CD4-positive, alpha-beta T cell (primary cell): ENCODE results near the gene KLLN. TPM values are rescaled to one million over a fixed set of nuclear protein-coding genes. Genes with fewer than 3 reads are reported as not detected.

ENCODE experiments used
- ATAC-seq: fragments of 200-7000 bp; cut with Tn5 transposase; one replicate; pipeline ENCODE4 v1.10.0; 2022; ENCODE audit warnings: mild to moderate bottlenecking; ENCODE audit not compliant: poor library complexity
- CTCF ChIA-PET: fragments of 350-600 bp; sonication (Branson Sonifier 250); formaldehyde crosslinking; loops from one replicate; lab custom pipeline; 2021; ENCODE audit warnings: antibody characterized with exemption, inconsistent platforms; lab: Charles Lee
- POLR2A ChIA-PET: fragments of 350-600 bp; sonication (Branson Sonifier 250); formaldehyde crosslinking; loops from one replicate; lab custom pipeline; 2021; ENCODE audit warnings: antibody characterized with exemption, inconsistent platforms; lab: Charles Lee
- DNase-seq, 14 experiments: peaks; one replicate each; pipeline ENCODE4 v3.0.0-alpha.2; 2013 to 2020; ENCODE audit warnings: mixed read lengths in 2 of 14
- H3K27ac ChIP-seq, 2 donors: one replicate each; pipeline versions ENCODE4 v1.5.1 to v1.7.0; 2013; ENCODE audit warnings: low read length in 2 of 2, low read depth in 1 of 2, mild to moderate bottlenecking in 1 of 2
- H3K27me3 ChIP-seq, 2 experiments: 1 replicate in 1 of 2; 2 replicates in 1 of 2; pipeline versions ENCODE4 v1.6.1 to v1.7.0; 2013; ENCODE audit warnings: low read length in 2 of 2, control low read depth in 1 of 2, mild to moderate bottlenecking in 1 of 2, moderate library complexity in 1 of 2; ENCODE audit not compliant: insufficient read depth in 2 of 2, control insufficient read depth in 1 of 2
- H3K36me3 ChIP-seq: one replicate; pipeline ENCODE4 v1.6.1; 2013; ENCODE audit warnings: low read length, control low read depth; ENCODE audit not compliant: insufficient read depth
- H3K4me1 ChIP-seq: one replicate; pipeline ENCODE4 v1.6.1; 2013; ENCODE audit warnings: low read length, control low read depth; ENCODE audit not compliant: insufficient read depth
- H3K4me3 ChIP-seq: one replicate; pipeline ENCODE4 v1.5.1; 2013; ENCODE audit warnings: mild to moderate bottlenecking, low read length, moderate library complexity
- H3K9me3 ChIP-seq, 2 experiments: 1 replicate in 1 of 2; 2 replicates in 1 of 2; pipeline versions ENCODE4 v1.6.1 to v1.7.0; 2013; ENCODE audit warnings: low read length in 2 of 2, mild to moderate bottlenecking in 2 of 2, control low read depth in 1 of 2, moderate library complexity in 1 of 2; ENCODE audit not compliant: control insufficient read depth in 1 of 2, insufficient read depth in 1 of 2
- H3K27ac Mint-ChIP-seq: one replicate; pipeline ENCODE4 v1.8.0; 2020; ENCODE audit warnings: mixed read lengths
- H3K27me3 Mint-ChIP-seq: one replicate; pipeline ENCODE4 v1.8.0; 2021; ENCODE audit warnings: mixed read lengths
- H3K36me3 Mint-ChIP-seq: one replicate; pipeline ENCODE4 v1.8.0; 2021; ENCODE audit warnings: low read depth, mixed read lengths
- H3K4me1 Mint-ChIP-seq: one replicate; pipeline ENCODE4 v1.8.0; 2021; ENCODE audit warnings: low read depth, mixed read lengths
- H3K4me3 Mint-ChIP-seq: one replicate; pipeline ENCODE4 v1.8.0; 2020; ENCODE audit warnings: mild to moderate bottlenecking, mixed read lengths
- H3K9me3 Mint-ChIP-seq: one replicate; pipeline ENCODE4 v1.8.0; 2020; ENCODE audit warnings: mixed read lengths
- CTCF ChIP-seq: fragments of 200-600 bp; IDR thresholded peaks from one replicate; pipeline ENCODE4 v1.8.0; 2022; ENCODE audit warnings: antibody characterized with exemption, mild to moderate bottlenecking
- intact Hi-C, 2 experiments: fragments of 100-400 bp; cut with DNase I in 1 of 2; cut with micrococcal nuclease in 1 of 2; formaldehyde crosslinking; loops; one replicate each; pipeline versions ENCODE4 v1.15.1 to v1.9.0; 2023 to 2025; cut with DNase I, micrococcal nuclease
- total RNA-seq, 174 experiments: library from RNA in 2 of 174; stranded (reverse) in 2 of 174; gene quantifications; one replicate each; pipeline ENCODE4 v1.2.3 and lab custom pipeline; 2021 to 2026

The KLLN gene
- total RNA-seq, 2 experiments from 2014 or later, result 0.33 to 0.36 TPM

DNA sequence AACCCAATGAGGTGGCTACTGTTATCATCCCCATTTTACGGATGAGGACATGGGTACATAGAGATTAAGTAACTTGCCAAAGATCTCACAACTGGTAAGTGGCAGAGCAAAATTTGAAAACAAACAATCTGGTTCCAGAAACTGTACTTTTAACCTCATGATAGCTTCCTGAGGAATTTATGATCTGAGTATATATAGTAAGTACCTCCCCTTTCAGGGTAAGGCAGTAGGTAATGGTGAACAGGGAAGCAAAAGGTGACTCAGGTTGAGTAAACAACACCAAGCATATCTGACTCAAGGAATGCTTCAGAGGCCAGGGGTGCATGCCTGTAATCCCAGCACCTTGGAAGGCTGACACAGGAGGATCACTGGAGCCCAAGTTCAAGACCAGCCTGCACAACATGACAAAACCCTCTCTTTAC is 21.1 kb downstream of the KLLN start:
- no peak for DNase-seq
- CTCF ChIA-PET, result no interaction called here
- Mint-ChIP-seq H3K4me1 (no peaks in the 10 kb centered on the region), H3K27ac (no peak overlapping the region), H3K36me3 (no peaks in the 10 kb centered on the region), H3K4me3 (no peak overlapping the region), H3K9me3 (no peaks in the 10 kb centered on the region), H3K27me3 (no peaks in the 10 kb centered on the region)
- ATAC-seq, result no peak
- no peak overlapping the region for H3K4me3 ChIP-seq
- no peaks in the 10 kb centered on the region for H3K27me3 ChIP-seq
- POLR2A ChIA-PET, result no interaction called here
- intact Hi-C loops, result no loop called here
- no peak for TF ChIP-seq CTCF
- H3K27ac ChIP-seq, result no peak overlapping the region
- no peaks in the 10 kb centered on the region for H3K9me3 ChIP-seq
- H3K36me3 ChIP-seq, result no peaks in the 10 kb centered on the region
- no peaks in the 10 kb centered on the region for H3K4me1 ChIP-seq

DNA sequence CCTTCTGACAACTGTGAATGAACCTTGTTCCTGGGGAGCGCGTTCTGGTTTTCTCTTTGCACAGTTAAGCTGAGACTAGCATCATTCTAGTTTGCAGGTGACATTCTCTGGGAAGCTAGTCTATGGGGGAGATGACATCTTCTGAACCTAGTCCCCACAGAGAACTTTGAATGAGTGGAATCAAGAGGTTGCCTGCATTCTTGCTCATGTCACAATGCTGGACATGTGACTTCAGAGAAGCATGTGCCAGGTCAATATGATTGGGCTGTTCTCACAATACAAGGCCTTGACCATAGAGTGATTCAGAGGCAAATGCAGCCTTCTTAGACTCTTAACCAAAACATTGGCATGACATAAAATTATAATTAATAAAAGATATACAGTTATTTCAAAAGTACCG is 22.1 kb downstream of the KLLN start:
- POLR2A ChIA-PET, result no interaction called here
- H3K4me3 ChIP-seq, result no peak overlapping the region

GRCh38 chr10:87838650-87839049 is 24.7 kb downstream of the KLLN start:
- Histone ChIP-seq H3K9me3 (no peaks in the 10 kb centered on the region), H3K27ac (no peak overlapping the region), H3K27me3 (no peaks in the 10 kb centered on the region), H3K36me3 (no peaks in the 10 kb centered on the region), H3K4me1 (no peaks in the 10 kb centered on the region), H3K4me3 (no peak overlapping the region)
- Mint-ChIP-seq H3K4me3 (no peak overlapping the region), H3K4me1 (no peaks in the 10 kb centered on the region), H3K36me3 (no peaks in the 10 kb centered on the region), H3K9me3 (no peaks in the 10 kb centered on the region), H3K27ac (no peak overlapping the region), H3K27me3 (no peaks in the 10 kb centered on the region)
- ATAC-seq, result no peak
- DNase-seq, result no peak
- intact Hi-C loops, result no loop called here
- no peak for TF ChIP-seq CTCF
- ChIA-PET POLR2A (interaction anchor here (1.2 kb wide), 1 partner anchor 21 kb away, joined by 3 read pairs; the partner anchor contains the start of gene ATAD1), CTCF (interaction anchor here (0.6 kb wide), 3 partner anchors 599 to 1183 kb away, joined by 4 to 5 read pairs (median 5); no protein-coding TSS in a partner anchor)

More for the DNA sequence above, 22.1 kb downstream of the KLLN start:
- Histone ChIP-seq H3K36me3 (no peaks in the 10 kb centered on the region), H3K27me3 (no peaks in the 10 kb centered on the region), H3K27ac (no peak overlapping the region), H3K9me3 (no peaks in the 10 kb centered on the region), H3K4me1 (no peaks in the 10 kb centered on the region)
- Mint-ChIP-seq H3K4me3 (no peak overlapping the region), H3K27me3 (no peaks in the 10 kb centered on the region), H3K27ac (no peak overlapping the region), H3K9me3 (no peaks in the 10 kb centered on the region), H3K4me1 (no peaks in the 10 kb centered on the region), H3K36me3 (no peaks in the 10 kb centered on the region)
- CTCF ChIA-PET, result no interaction called here
- no peak for TF ChIP-seq CTCF
- ATAC-seq, result no peak
- intact Hi-C loops, result no loop called here
- no peak for DNase-seq
